IPS-11a (cell line): Measurements from ENCODE around the gene AUTS2.

Experiments used
- H3K4me3 ChIP-seq: one replicate; pipeline ENCODE4 v1.5.1; 2013; ENCODE audit warnings: low read depth, low read length, control low read depth

The AUTS2 gene

GRCh38 chr7:69754476-69754875, 156.2 kb downstream of the AUTS2 start:
- no peak overlapping the region for H3K4me3 ChIP-seq

DNA sequence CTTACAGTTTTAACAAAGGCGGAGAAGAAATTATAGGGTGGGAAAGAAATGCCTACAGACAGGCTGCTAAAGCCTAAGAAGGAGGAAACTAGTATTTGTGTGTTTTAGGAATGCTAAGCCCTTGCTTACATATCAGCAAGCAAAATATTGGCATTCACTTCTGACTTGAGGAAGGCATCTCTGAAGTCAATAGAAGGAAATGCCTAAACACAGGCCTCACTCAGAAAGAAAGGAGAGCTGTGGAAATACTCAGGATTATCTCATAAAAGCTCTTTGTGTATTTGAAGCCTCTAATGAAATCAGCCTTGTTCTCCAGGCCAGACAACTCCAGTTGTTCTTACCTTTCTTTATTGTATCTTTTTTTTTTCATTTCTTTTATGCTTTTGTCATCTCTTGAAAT, 158.0 kb downstream of the AUTS2 start:
- no peak overlapping the region for H3K4me3 ChIP-seq

DNA sequence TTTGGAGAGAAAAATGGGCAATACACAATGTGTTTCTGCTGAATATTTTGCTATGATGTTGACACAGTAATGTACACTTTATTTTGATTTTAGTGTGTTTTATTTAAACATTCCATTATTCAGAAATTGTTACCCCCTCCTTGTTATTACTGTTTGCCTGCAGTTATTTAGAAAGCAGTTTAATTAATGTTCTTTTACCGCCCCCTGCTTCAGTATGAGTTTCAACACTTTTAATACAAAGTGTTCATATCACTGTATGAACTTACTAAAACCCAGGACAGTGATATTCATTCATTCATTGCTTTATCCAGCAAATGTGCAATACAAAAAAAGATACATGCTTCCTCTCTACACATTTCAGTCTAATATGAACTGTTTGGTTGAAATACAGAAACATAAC, 159.3 kb downstream of the AUTS2 start:
- no peak overlapping the region for H3K4me3 ChIP-seq

- H3K4me3 ChIP-seq = no peak overlapping the region
Observed at GRCh38 chr7:69757981-69758430, 159.7 kb downstream of the AUTS2 start.

GRCh38 chr7:69759373-69759772, 161.1 kb downstream of the AUTS2 start:
- H3K4me3 ChIP-seq = no peak overlapping the region

GRCh38 chr7:69761290-69761922, 163.1 kb downstream of the AUTS2 start:
- no peak overlapping the region for H3K4me3 ChIP-seq

- no peak overlapping the region for H3K4me3 ChIP-seq
Observed at GRCh38 chr7:69762821-69763352, 164.6 kb downstream of the AUTS2 start.

DNA sequence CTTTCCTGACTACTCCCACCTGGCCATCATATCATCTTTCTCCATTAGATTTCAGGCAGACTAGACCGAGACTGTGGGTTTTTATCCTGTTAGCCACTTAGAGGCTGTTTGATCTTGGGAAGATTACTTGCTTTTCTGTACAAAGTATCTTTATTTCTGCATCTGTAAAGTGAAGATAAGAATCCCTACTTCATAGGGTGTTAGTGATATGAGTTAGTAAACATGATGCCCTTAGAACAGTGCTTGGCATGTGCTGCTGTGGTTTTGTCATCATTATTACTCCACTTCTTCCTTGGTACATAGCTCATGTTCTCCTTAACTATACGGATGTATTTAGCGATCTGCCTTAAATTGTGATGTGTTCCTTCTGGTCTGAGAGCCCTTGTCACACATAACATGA, 165.2 kb downstream of the AUTS2 start:
- no peak overlapping the region for H3K4me3 ChIP-seq

GRCh38 chr7:69764147-69764546, 165.9 kb downstream of the AUTS2 start:
- H3K4me3 ChIP-seq = no peak overlapping the region

- no peak overlapping the region for H3K4me3 ChIP-seq
Observed at GRCh38 chr7:69764681-69765080, 166.4 kb downstream of the AUTS2 start.

GRCh38 chr7:69765879-69766278, 167.6 kb downstream of the AUTS2 start:
- H3K4me3 ChIP-seq = no peak overlapping the region

DNA sequence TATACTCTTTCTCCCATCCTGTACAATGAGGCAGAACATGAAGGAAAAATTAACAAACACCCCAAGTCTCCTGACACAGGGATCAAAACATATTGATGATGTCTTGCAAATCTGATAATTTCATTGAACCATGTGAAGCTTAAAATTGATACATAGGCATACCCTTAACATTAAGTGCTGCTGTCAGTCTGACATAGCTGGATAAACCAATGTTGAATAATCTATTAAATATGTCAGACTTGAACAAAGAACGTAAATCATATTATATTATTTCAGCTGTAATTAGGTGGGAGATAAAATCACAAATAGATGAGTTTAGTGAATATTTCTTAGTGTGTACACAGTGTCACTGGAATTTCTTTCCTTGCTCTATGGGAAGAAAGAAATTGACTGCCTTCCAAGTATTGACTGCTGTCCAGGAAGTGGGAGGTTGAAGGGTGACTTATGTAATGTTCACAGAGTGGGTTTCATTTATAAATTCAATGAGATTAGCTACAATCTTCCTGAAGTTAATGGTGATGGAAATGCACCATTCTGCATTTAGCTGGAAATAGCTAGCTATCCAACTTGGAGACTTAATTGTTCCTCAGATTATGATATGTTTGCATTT, 170.8 kb downstream of the AUTS2 start:
- H3K4me3 ChIP-seq = no peak overlapping the region

DNA sequence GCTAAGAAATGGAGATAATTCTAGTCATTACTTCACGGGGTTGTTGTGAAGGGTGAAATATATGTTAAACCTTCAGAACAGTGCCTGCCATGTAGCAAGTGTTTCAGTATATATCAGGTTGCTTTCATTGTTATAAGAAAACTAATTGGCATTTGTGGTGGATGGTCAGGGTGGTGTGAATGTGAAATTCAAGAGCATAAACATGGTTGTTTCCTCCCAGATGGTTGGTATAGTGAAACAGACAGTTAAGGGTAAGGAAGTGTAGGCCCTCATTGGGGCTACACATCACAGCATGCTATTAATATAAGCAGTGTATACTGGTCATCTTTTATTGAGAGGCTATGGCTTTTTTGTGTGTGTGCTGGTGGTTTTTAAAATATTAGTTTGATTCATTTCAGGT, 171.6 kb downstream of the AUTS2 start:
- H3K4me3 ChIP-seq = no peak overlapping the region

DNA sequence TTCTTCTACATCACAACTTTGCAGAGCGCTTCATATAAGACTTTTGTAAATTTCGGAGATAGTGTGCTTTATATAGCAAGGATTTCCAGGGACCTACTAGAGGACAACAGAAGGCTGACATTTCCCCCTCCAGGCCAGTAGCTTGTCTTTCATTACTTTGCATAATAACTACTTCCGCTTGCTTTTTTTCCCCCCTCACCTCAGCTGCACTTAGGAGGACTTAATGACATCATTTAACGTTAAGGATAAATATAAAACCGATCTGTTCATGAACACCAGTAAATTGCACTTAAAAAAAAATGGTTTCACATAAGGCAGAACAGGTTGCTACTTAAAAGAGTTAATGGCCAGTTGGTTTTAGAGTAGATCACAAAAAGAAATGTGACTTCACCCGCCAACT, 172.3 kb downstream of the AUTS2 start:
- no peak overlapping the region for H3K4me3 ChIP-seq

DNA sequence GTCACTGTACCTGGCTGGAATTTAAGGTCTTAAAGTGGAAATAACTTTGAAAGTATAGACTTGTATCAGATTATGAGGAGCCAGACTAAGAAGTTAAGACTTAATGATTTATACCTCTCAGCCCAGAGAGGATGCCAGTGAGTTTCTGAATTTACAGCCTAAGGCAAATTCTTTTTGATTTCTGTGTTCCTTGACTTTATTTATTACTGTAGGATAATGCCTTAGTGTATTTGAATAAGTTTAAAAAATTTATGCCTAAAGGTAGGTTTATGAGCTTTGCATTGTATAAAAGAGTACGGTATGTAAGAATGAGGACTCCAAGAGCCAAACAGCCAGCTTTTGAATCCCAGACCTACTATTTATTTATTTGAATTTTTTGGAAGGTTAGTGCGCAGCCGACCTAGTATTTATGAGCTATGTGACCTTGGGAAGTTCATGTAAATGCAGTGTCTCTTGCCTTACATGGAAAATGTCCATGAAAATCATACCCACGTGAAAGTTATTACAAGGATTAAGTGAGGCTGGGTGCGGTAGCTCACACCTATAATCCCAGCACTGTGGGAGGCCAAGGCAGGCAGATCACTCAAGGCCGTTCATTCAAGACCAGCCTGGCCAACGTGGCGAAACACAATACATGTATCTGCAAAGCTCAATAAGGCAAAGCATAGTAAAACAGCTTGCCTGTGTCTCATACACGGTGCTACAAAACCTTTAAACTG, 174.6 kb downstream of the AUTS2 start:
- H3K4me3 ChIP-seq = no peak overlapping the region

DNA sequence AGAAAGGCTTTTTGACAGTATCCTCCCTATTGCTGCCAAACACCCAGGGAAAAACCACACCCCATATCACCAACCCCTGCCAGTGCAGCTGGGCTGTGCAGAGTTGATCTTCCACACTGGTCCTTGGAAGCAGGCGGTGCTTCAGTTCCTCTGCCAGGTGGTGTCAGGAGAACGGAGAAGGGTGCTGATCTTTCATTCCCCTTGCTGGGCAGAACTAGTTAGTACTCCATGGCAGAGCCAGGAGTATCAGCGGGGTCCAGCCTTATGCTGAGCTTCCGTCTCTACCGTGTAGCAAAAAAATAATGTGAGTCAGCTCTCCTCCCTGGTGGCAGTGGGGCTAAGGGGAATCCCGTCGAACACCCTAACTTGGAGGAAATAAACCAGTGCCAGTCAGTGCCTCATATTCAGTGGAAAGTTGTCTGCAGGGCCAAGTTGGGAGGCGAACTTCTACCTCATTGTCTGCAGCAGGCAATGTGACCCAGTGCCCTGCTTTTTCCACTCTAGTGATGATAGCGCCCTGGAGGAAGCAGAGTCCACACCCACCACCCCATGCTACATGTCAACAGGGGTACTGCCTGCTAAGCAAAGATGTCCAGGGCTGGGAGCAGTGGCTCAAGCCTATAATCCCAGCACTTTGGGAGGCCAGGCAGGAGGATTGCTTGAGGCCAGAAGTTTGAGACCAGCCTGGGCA, 175.4 kb downstream of the AUTS2 start:
- no peak overlapping the region for H3K4me3 ChIP-seq

GRCh38 chr7:69775231-69775771, 177.0 kb downstream of the AUTS2 start:
- H3K4me3 ChIP-seq = no peak overlapping the region

GRCh38 chr7:69776611-69777010, 178.3 kb downstream of the AUTS2 start:
- H3K4me3 ChIP-seq = no peak overlapping the region

- H3K4me3 ChIP-seq = no peak overlapping the region
Observed at GRCh38 chr7:69778138-69778537, 179.9 kb downstream of the AUTS2 start.

- H3K4me3 ChIP-seq = no peak overlapping the region
Observed at GRCh38 chr7:69780379-69780778, 182.1 kb downstream of the AUTS2 start.

DNA sequence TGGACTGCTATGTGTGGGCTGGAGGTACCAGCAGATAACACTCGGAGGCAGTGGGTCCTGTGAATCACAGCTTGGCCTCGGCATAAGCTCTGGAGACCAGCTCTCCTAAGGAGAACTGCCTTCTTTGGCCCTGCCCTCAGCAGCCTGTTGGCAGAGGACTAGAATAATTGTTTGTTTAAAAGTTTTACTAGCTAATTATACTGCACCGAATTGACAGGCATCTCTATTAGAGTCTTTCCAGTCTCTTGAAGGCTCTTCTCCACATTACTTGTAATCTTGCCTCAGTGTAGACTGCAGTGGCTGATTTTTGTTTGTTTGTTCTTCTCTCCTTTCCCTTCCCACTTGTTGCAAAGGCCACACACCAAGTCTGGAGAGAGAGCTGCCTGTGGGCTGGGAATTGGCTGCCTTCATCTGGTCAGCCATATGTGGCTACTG, 183.2 kb downstream of the AUTS2 start:
- H3K4me3 ChIP-seq = no peak overlapping the region
